ENCODE results near the gene EID3. TPM values are rescaled to one million over a fixed set of nuclear protein-coding genes. Genes with fewer than 3 reads are reported as not detected.
A peak's percentile ranks its signal among the peaks of the same experiment; 100 is the strongest.

The EID3 gene
- total RNA-seq, 3 donors from 2014 or later (not counting 1 experiment from before 2014, with no cell fraction given), result 10.4 to 13.0 (median 12.7) TPM

GRCh38 chr12:104276273-104277131, 27.0 kb upstream of the EID3 start:
- peak in 2 of 3 donors; percentile 30 to 42 for ATAC-seq
- H3K4me3 ChIP-seq (ENCODE audit: low read length), result peak overlapping the region; percentile 12

GRCh38 chr12:104279164-104279563, 24.4 kb upstream of the EID3 start:
- no peaks in the 10 kb centered on the region for H3K9me3 Mint-ChIP-seq
- Histone ChIP-seq H3K4me3 (ENCODE audit: low read length) (no peak overlapping the region), H3K27me3 (ENCODE audit: control insufficient read depth, insufficient read depth, low read length) (no peaks in the 10 kb centered on the region), H3K9me3 (ENCODE audit: control insufficient read depth, insufficient read depth, low read length) (no peaks in the 10 kb centered on the region), H3K27ac (ENCODE audit: low read length) (no peak overlapping the region), H3K36me3 (ENCODE audit: control insufficient read depth, insufficient read depth, low read length) (no peaks in the 10 kb centered on the region), H3K4me1 (ENCODE audit: control insufficient read depth, insufficient read depth, low read length) (no peaks in the 10 kb centered on the region)
- H3K27ac Mint-ChIP-seq, result no peak overlapping the region
- no peaks in the 10 kb centered on the region for H3K36me3 Mint-ChIP-seq
- peaks cover 0 to 11% of the 10 kb centered on the region in 2 donors for H3K27me3 Mint-ChIP-seq (ENCODE audit: low read depth in 2 of 2)
- intact Hi-C loops (cut with micrococcal nuclease), result no loop called here
- H3K4me3 Mint-ChIP-seq, result no peak overlapping the region
- H3K4me1 Mint-ChIP-seq, result peaks cover 9% of the 10 kb centered on the region in 2 donors
- ATAC-seq (no peak), DNase-seq (no peak)
- TF ChIP-seq CTCF (IDR thresholded peaks at IDR 0.05), result no peak

More at GRCh38 chr12:104276273-104277131, 27.0 kb upstream of the EID3 start:
- DNase-seq, result no peak
- no peaks in the 10 kb centered on the region for H3K4me1 ChIP-seq (ENCODE audit: control insufficient read depth, insufficient read depth, low read length)
- intact Hi-C loops (cut with micrococcal nuclease), result no loop called here
- peaks cover 0 to 8% of the 10 kb centered on the region in 2 donors for H3K27me3 Mint-ChIP-seq (ENCODE audit: low read depth in 2 of 2)
- no peak overlapping the region for H3K4me3 Mint-ChIP-seq
- H3K9me3 ChIP-seq (ENCODE audit: control insufficient read depth, insufficient read depth, low read length), result no peaks in the 10 kb centered on the region
- 66% methylated on average over 6 of the region's 8 CpGs for WGBS (ENCODE audit: insufficient coverage)
- no peaks in the 10 kb centered on the region for H3K27me3 ChIP-seq (ENCODE audit: control insufficient read depth, insufficient read depth, low read length)
- H3K4me1 Mint-ChIP-seq, result peaks cover 9% of the 10 kb centered on the region in 2 donors
- H3K36me3 ChIP-seq (ENCODE audit: control insufficient read depth, insufficient read depth, low read length), result no peaks in the 10 kb centered on the region
- no peaks in the 10 kb centered on the region for H3K36me3 Mint-ChIP-seq
- H3K9me3 Mint-ChIP-seq, result no peaks in the 10 kb centered on the region
- H3K27ac ChIP-seq (ENCODE audit: low read length), result no peak overlapping the region
- no peak for TF ChIP-seq CTCF (IDR thresholded peaks at IDR 0.05)
- peak overlapping the region in 1 of 2 donors; percentile 6 for H3K27ac Mint-ChIP-seq

- H3K36me3 ChIP-seq (ENCODE audit: control insufficient read depth, insufficient read depth, low read length), result no peaks in the 10 kb centered on the region
- WGBS (ENCODE audit: insufficient coverage), result 90% methylated on average over 1 of the region's 1 CpG
- ATAC-seq (no peak), DNase-seq (no peak)
- Mint-ChIP-seq H3K27me3 (ENCODE audit: low read depth in 2 of 2) (peaks cover 0 to 11% of the 10 kb centered on the region in 2 donors), H3K4me3 (no peak overlapping the region), H3K27ac (no peak overlapping the region), H3K36me3 (no peaks in the 10 kb centered on the region), H3K4me1 (peaks cover 9% of the 10 kb centered on the region in 2 donors), H3K9me3 (no peaks in the 10 kb centered on the region)
- intact Hi-C loops (cut with micrococcal nuclease), result no loop called here
- no peaks in the 10 kb centered on the region for H3K4me1 ChIP-seq (ENCODE audit: control insufficient read depth, insufficient read depth, low read length)
- no peaks in the 10 kb centered on the region for H3K9me3 ChIP-seq (ENCODE audit: control insufficient read depth, insufficient read depth, low read length)
- no peak overlapping the region for H3K27ac ChIP-seq (ENCODE audit: low read length)
- no peak for TF ChIP-seq CTCF (IDR thresholded peaks at IDR 0.05)
- H3K4me3 ChIP-seq (ENCODE audit: low read length), result no peak overlapping the region
- no peaks in the 10 kb centered on the region for H3K27me3 ChIP-seq (ENCODE audit: control insufficient read depth, insufficient read depth, low read length)
These were observed 23.4 kb upstream of the EID3 start for GRCh38 chr12:104280111-104280510.

Measured in natural killer cell (primary cell).